GM18868 (cell line): ENCODE data around the gene ACLY.
"Not testable (repeated sequence)": the region's sequence is repeated elsewhere in the genome, so short reads cannot be mapped to it uniquely, and the experiment has no call there.

Experiments used
- ATAC-seq: cut with Tn5 transposase; IDR thresholded peaks from one replicate; pipeline ENCODE4 v1.9.1; 2021; ENCODE audit warnings: mild to moderate bottlenecking, moderate library complexity; ENCODE audit not compliant: unreplicated experiment

ACLY gene

GRCh38 chr17:41874293-41874670 is 44.5 kb downstream of the ACLY start:
- ATAC-seq: not testable (repeated sequence)

GRCh38 chr17:41873559-41874292 is 45.0 kb downstream of the ACLY start:
- no peak for ATAC-seq

- no peak for ATAC-seq
Measured at GRCh38 chr17:41871789-41872188, 47.0 kb downstream of the ACLY start.

GRCh38 chr17:41870627-41871026 is 48.1 kb downstream of the ACLY start:
- ATAC-seq: no peak

- no peak for ATAC-seq
Measured at GRCh38 chr17:41870097-41870496, 48.7 kb downstream of the ACLY start.

GRCh38 chr17:41869426-41869825 is 49.3 kb downstream of the ACLY start:
- ATAC-seq: no peak

GRCh38 chr17:41868568-41868967 is 50.2 kb downstream of the ACLY start:
- no peak for ATAC-seq

- no peak for ATAC-seq
Measured at GRCh38 chr17:41865596-41865893, 53.2 kb downstream of the ACLY start.

- peak; percentile 81 for ATAC-seq
Measured at GRCh38 chr17:41864836-41865595, 53.7 kb downstream of the ACLY start, which contains the start of gene KLHL11. Gene KLHL11 (minus strand): TSS chr17:41865423. CDS start chr17:41865370, 53 bp downstream.

- peak; percentile 21 for ATAC-seq
Measured at GRCh38 chr17:41864498-41864835, 54.3 kb downstream of the ACLY start.

- ATAC-seq: no peak
Measured at GRCh38 chr17:41863074-41863848, 55.5 kb downstream of the ACLY start.

- ATAC-seq: no peak
Measured at GRCh38 chr17:41860254-41860931, 58.4 kb downstream of the ACLY start.

GRCh38 chr17:41851382-41851781 is 67.4 kb downstream of the ACLY start:
- not testable (repeated sequence) for ATAC-seq

- ATAC-seq: no peak
Measured at GRCh38 chr17:41849251-41849990, 69.3 kb downstream of the ACLY start.

GRCh38 chr17:41848788-41849187 is 70.0 kb downstream of the ACLY start:
- no peak for ATAC-seq

GRCh38 chr17:41844971-41845370 is 73.8 kb downstream of the ACLY start:
- no peak for ATAC-seq

GRCh38 chr17:41840781-41841180 is 78.0 kb downstream of the ACLY start:
- not testable (repeated sequence) for ATAC-seq

GRCh38 chr17:41839448-41839847 is 79.3 kb downstream of the ACLY start:
- ATAC-seq: not testable (repeated sequence)

- no peak for ATAC-seq
Measured at GRCh38 chr17:41837761-41838538, 80.8 kb downstream of the ACLY start, which contains the start of gene KLHL10. Gene KLHL10 (plus strand): TSS chr17:41837825. CDS start chr17:41837933, 108 bp downstream.
